BLaER1 treated with 17β-estradiol and CSF1 and Interleukin-3, amounts not matched to agents 10 nM and 100 nM (cell line): ENCODE measurements around the gene RNF141.

Source experiments
- H3K27ac ChIP-seq, 11 experiments: shearing (Covaris generic); formaldehyde crosslinking; 2 replicates each; pipeline ENCODE4 v1.8.1; 2022
- H3K27me3 ChIP-seq, 11 experiments: shearing (Covaris generic); formaldehyde crosslinking; 2 replicates each; pipeline ENCODE4 v1.8.1; 2022
- H3K36me3 ChIP-seq, 11 experiments: shearing (Covaris generic); formaldehyde crosslinking; 2 replicates each; pipeline ENCODE4 v1.8.1; 2022
- H3K4me1 ChIP-seq, 10 experiments: shearing (Covaris generic); formaldehyde crosslinking; 2 replicates each; pipeline ENCODE4 v1.8.1; 2022
- H3K4me2 ChIP-seq, 11 experiments: shearing (Covaris generic); formaldehyde crosslinking; 2 replicates each; pipeline ENCODE4 v1.8.1; 2022
- H3K4me3 ChIP-seq, 10 experiments: shearing (Covaris generic); formaldehyde crosslinking; 2 replicates each; pipeline ENCODE4 v1.8.1; 2022
- H3K9ac ChIP-seq, 11 experiments: shearing (Covaris generic); formaldehyde crosslinking; 2 replicates each; pipeline ENCODE4 v1.8.1; 2022
- H3K9me3 ChIP-seq, 11 experiments: shearing (Covaris generic); formaldehyde crosslinking; replicated peaks in 1 of 11; 2 replicates each; pipeline ENCODE4 v1.8.1; 2022
- H4K20me1 ChIP-seq, 11 experiments: shearing (Covaris generic); formaldehyde crosslinking; 2 replicates each; pipeline ENCODE4 v1.8.1; 2022
- Cebpa-rat ChIP-seq, 11 experiments: shearing (Covaris generic); IDR thresholded peaks; 2 replicates each; pipeline ENCODE4 v1.8.1; 2022

The RNF141 gene

DNA sequence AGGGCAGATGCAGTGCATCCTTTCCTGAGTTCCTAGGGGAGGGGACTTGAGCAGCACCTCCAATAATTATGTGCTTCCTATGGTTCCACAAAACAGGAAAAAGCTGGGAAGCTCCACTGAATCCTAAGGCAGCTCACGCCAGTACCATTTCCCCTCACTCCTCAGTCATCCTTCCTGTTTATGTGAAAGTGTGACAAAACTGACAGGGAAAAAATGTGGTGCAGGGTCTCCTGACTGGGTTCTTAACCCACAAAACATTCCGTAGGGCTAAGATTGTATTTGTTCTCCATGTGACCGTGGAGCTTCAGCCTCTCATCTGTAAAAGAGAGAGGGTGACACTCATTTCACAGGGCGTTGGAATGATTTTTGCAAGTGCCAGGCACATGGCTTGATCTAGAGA lies 39.6 kb upstream of the RNF141 start:
- Histone ChIP-seq H3K36me3 (peaks cover 0 to 55% (median 24%) of the 10 kb centered on the region in 11 experiments; a peak in 12 of 22 replicates), H3K9ac (peak overlapping the region in 8 of 11 experiments; percentile 45 to 72 (median 64); a peak in 12 of 22 replicates), H3K27ac (peak overlapping the region; percentile 0 to 92 (median 82); a peak in 21 of 22 replicates), H4K20me1 (no peaks in the 10 kb centered on the region), H3K4me2 (peak overlapping the region; percentile 80 to 93 (median 91)), H3K9me3 (peaks cover 0 to 14% (median 0%) of the 10 kb centered on the region in 11 experiments; a peak in 2 of 22 replicates), H3K4me1 (peaks cover 49 to 75% (median 68%) of the 10 kb centered on the region in 10 experiments), H3K4me3 (peak overlapping the region in 5 of 10 experiments; percentile 0 to 20 (median 15); a peak in 4 of 20 replicates), H3K27me3 (no peaks in the 10 kb centered on the region)
- TF ChIP-seq Cebpa-rat (IDR thresholded peaks at IDR 0.05) = no peak

- peaks cover 0 to 64% (median 33%) of the 10 kb centered on the region in 11 experiments; a peak in 12 of 22 replicates for H3K36me3 ChIP-seq
- no peaks in the 10 kb centered on the region for H3K27me3 ChIP-seq
- peaks cover 0 to 14% (median 0%) of the 10 kb centered on the region in 11 experiments; a peak in 2 of 22 replicates for H3K9me3 ChIP-seq
- TF ChIP-seq Cebpa-rat (IDR thresholded peaks at IDR 0.05) = no peak
- peak overlapping the region in 10 of 11 experiments; percentile 65 to 92 (median 82); a peak in 17 of 22 replicates for H3K27ac ChIP-seq
- peaks cover 49 to 66% (median 63%) of the 10 kb centered on the region in 10 experiments for H3K4me1 ChIP-seq
- 0 out of 20 replicates have a peak overlapping the region, but pooled peaks of 2 of the 10 experiments have one; percentile 2 to 15 for H3K4me3 ChIP-seq
- H3K4me2 ChIP-seq = peak overlapping the region; percentile 80 to 93 (median 91)
- H4K20me1 ChIP-seq = no peaks in the 10 kb centered on the region
- no peak overlapping the region for H3K9ac ChIP-seq
Measured at GRCh38 chr11:10579700-10580099, 38.7 kb upstream of the RNF141 start.

GRCh38 chr11:10576035-10576398 lies 35.0 kb upstream of the RNF141 start:
- no peak for TF ChIP-seq Cebpa-rat (IDR thresholded peaks at IDR 0.05)
- Histone ChIP-seq H3K9me3 (peaks cover 0 to 14% (median 0%) of the 10 kb centered on the region in 11 experiments; a peak in 2 of 22 replicates), H3K9ac (no peak overlapping the region), H3K4me3 (no peak overlapping the region), H3K27ac (no peak overlapping the region), H3K4me2 (no peak overlapping the region), H3K27me3 (no peaks in the 10 kb centered on the region), H4K20me1 (no peaks in the 10 kb centered on the region), H3K36me3 (peaks cover 0 to 84% (median 43%) of the 10 kb centered on the region in 11 experiments; a peak in 12 of 22 replicates), H3K4me1 (peaks cover 17 to 49% (median 32%) of the 10 kb centered on the region in 10 experiments)

DNA sequence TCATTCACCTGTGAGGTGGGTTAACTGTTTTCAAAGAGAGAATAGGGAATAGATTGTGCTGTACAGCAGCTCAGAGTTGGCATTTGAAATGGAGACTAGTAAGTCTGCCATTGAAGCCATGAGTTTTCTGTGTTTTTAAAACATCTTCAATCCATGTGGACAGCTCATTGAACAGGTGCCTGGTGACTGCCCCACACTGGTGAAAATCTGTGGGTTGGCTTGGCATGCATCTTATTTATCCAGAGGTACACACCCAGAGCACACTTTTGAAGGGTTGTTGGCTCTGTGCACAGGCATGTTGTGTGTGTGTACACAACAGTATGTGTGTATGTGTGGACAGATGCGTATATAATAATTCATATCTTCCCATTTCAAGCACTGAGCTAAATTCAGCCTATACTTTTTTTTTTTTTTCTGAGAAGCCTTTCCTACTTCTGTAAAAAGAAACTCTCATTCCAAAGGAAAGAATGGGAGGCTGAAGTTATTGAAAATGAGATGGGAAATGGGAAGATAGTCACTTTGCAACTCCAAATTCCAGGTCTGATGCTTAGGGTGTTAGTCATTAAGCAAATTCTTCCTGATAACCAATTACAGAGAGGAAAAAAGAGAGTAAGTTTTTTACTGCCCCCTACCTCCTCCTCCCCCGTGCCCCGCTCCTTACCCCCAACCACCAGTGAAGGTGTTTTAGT lies 34.5 kb upstream of the RNF141 start:
- no peaks in the 10 kb centered on the region for H3K27me3 ChIP-seq
- H4K20me1 ChIP-seq = no peaks in the 10 kb centered on the region
- peaks cover 0 to 78% (median 43%) of the 10 kb centered on the region in 11 experiments; a peak in 12 of 22 replicates for H3K36me3 ChIP-seq
- H3K9ac ChIP-seq = no peak overlapping the region
- H3K9me3 ChIP-seq = peaks cover 0 to 10% (median 0%) of the 10 kb centered on the region in 11 experiments; a peak in 2 of 22 replicates
- TF ChIP-seq Cebpa-rat (IDR thresholded peaks at IDR 0.05) = no peak
- no peak overlapping the region for H3K4me3 ChIP-seq
- no peak overlapping the region for H3K4me2 ChIP-seq
- no peak overlapping the region for H3K27ac ChIP-seq
- H3K4me1 ChIP-seq = peaks cover 11 to 44% (median 27%) of the 10 kb centered on the region in 10 experiments

- Histone ChIP-seq H3K27ac (no peak overlapping the region), H3K9me3 (peaks cover 0 to 6% (median 0%) of the 10 kb centered on the region in 11 experiments; a peak in 1 of 22 replicates), H3K4me3 (no peak overlapping the region), H3K27me3 (no peaks in the 10 kb centered on the region), H4K20me1 (no peaks in the 10 kb centered on the region), H3K4me1 (peaks cover 0 to 42% (median 10%) of the 10 kb centered on the region in 10 experiments; a peak in 14 of 20 replicates), H3K36me3 (peaks cover 0 to 59% (median 43%) of the 10 kb centered on the region in 11 experiments; a peak in 12 of 22 replicates), H3K4me2 (peak overlapping the region in 2 of 11 experiments; percentile 6 to 33; a peak in 2 of 22 replicates), H3K9ac (no peak overlapping the region)
- TF ChIP-seq Cebpa-rat (IDR thresholded peaks at IDR 0.05) = no peak
Measured at GRCh38 chr11:10573556-10573955, 32.6 kb upstream of the RNF141 start.

- Histone ChIP-seq H4K20me1 (no peaks in the 10 kb centered on the region), H3K27me3 (no peaks in the 10 kb centered on the region), H3K36me3 (peaks cover 0 to 54% (median 42%) of the 10 kb centered on the region in 11 experiments; a peak in 12 of 22 replicates), H3K9me3 (0 out of 22 replicates have a peak, but pooled peaks cover 0 to 6% (median 0%) of the 10 kb centered on the region in 11 experiments), H3K4me2 (peak overlapping the region in 5 of 11 experiments; percentile 6 to 37 (median 21); a peak in 7 of 22 replicates), H3K27ac (no peak overlapping the region), H3K9ac (no peak overlapping the region), H3K4me3 (no peak overlapping the region), H3K4me1 (peaks cover 0 to 43% (median 6%) of the 10 kb centered on the region in 10 experiments; a peak in 10 of 20 replicates)
- TF ChIP-seq Cebpa-rat (IDR thresholded peaks at IDR 0.05) = no peak
Measured at GRCh38 chr11:10573028-10573427, 32.0 kb upstream of the RNF141 start.

DNA sequence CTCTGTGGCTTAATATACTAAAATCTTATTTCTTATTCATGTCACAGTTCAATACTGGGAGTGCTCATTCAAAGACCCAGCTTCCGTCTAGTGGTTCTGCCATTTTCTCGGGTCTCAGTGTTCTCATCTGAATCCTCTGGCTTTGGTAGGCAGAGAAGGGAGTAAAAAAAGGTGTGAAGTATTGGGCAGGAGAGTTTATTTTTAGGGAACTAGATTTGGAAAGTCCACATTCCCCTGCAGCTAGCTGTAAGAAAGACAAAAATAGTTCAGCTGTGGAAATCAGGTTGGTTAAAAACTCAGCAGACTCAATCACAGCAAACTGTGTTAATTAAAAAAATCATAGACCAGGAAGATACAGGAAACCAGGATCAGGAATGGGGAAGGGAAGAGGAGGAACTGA lies 31.5 kb upstream of the RNF141 start:
- 0 out of 22 replicates have a peak, but pooled peaks cover 0 to 6% (median 0%) of the 10 kb centered on the region in 11 experiments for H3K9me3 ChIP-seq
- H3K4me2 ChIP-seq = peak overlapping the region in 5 of 11 experiments; percentile 6 to 37 (median 21); a peak in 7 of 22 replicates
- H3K27me3 ChIP-seq = no peaks in the 10 kb centered on the region
- no peak overlapping the region for H3K27ac ChIP-seq
- peaks cover 0 to 49% (median 37%) of the 10 kb centered on the region in 11 experiments; a peak in 12 of 22 replicates for H3K36me3 ChIP-seq
- H3K9ac ChIP-seq = no peak overlapping the region
- H3K4me1 ChIP-seq = peaks cover 0 to 48% (median 6%) of the 10 kb centered on the region in 10 experiments; a peak in 10 of 20 replicates
- H4K20me1 ChIP-seq = no peaks in the 10 kb centered on the region
- no peak overlapping the region for H3K4me3 ChIP-seq
- no peak for TF ChIP-seq Cebpa-rat (IDR thresholded peaks at IDR 0.05)

- Histone ChIP-seq H3K4me3 (0 out of 20 replicates have a peak within 1 kb of the TSS, but pooled peaks of 1 of the 10 experiments have one; percentile 3), H3K4me1 (peaks cover 0 to 80% (median 9%) of the 10 kb centered on the region in 10 experiments; a peak in 10 of 20 replicates), H3K27me3 (no peaks in the 10 kb centered on the region), H3K4me2 (peak within 1 kb of the TSS in 3 of 11 experiments; percentile 47 to 82 (median 77); a peak in 7 of 22 replicates), H3K9me3 (no peaks in the 10 kb centered on the region), H3K36me3 (peaks cover 0 to 9% (median 0%) of the 10 kb centered on the region in 11 experiments; a peak in 5 of 22 replicates), H3K9ac (no peak within 1 kb of the TSS), H3K27ac (no peak within 1 kb of the TSS), H4K20me1 (no peaks in the 10 kb centered on the region)
- TF ChIP-seq Cebpa-rat (IDR thresholded peaks at IDR 0.05) = no peak
Measured at GRCh38 chr11:10568486-10568941, 27.5 kb upstream of the RNF141 start, which contains the start of gene LYVE1. TSS of gene LYVE1 (minus strand) at chr11:10568665. CDS start at chr11:10568532, 133 bp downstream.
